ENCODE results near the gene ZCCHC8.
"Not testable (repeated sequence)": the region's sequence is repeated elsewhere in the genome, so short reads cannot be mapped to it uniquely, and the experiment has no call there.

ZCCHC8 gene

DNA sequence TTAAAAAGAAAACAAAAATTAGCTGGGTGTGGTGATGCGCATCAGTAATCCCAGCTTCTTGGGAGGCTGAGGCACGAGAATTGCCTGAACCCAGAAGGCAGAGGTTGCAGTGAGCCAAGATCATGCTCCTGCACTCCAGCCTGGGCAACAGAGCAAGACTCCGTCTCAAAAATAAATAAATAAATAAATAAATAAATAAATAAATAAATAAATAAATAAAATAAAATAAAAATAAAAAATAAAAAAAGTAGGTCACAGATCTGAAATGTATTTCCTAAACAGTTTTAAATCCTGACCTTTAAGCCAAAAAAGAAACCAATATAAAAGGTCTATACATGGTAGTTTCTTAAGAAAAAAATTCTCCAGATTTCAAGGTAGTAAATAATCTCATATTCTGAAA, 12.3 kb upstream of the ZCCHC8 start:
- in situ Hi-C loops (cut with HindIII; ENCODE audit: low sequenced_read_pairs), result not testable (repeated sequence)

- in situ Hi-C loops (cut with HindIII; ENCODE audit: low sequenced_read_pairs), result no loop called here
These were observed 7.4 kb upstream of the ZCCHC8 start for GRCh38 chr12:122508163-122508562.

GRCh38 chr12:122506393-122506938, 5.7 kb upstream of the ZCCHC8 start:
- in situ Hi-C loops (cut with HindIII; ENCODE audit: low sequenced_read_pairs), result no loop called here

DNA sequence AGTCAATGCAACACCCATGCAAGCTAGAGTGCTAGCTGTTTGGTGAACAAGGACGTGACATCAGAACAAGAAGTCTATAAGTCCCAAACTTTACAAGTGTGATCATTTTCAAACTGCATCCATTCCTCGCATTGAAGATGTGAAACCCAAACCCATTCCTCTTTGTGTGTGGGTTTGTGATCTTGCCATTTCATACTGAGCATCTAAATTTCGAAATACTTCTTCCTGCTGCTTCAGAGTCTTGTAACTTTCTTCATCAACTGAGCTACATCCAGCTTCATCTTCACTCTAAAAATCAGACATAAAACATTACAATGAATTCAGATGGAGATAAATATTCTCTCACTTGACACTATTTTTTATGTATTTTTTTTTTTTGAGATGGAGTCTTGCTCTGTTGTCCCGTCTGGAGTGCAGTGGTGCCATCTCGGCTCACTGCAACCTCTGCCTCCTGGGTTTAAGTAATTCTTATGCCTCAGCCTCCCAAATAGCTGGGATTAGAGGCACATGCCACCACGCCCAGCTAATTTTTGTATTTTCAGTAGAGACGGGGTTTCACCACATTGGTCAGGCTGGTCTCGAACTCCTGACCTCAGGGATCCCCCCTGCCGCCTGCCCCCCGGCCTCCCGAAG, 4.8 kb upstream of the ZCCHC8 start:
- in situ Hi-C loops (cut with HindIII; ENCODE audit: low sequenced_read_pairs), result no loop called here

GRCh38 chr12:122503783-122504590, 3.3 kb upstream of the ZCCHC8 start:
- in situ Hi-C loops (cut with HindIII; ENCODE audit: low sequenced_read_pairs), result no loop called here

- in situ Hi-C loops (cut with HindIII; ENCODE audit: low sequenced_read_pairs), result no loop called here
These were observed 2.5 kb upstream of the ZCCHC8 start for GRCh38 chr12:122503147-122503751.

- in situ Hi-C loops (cut with HindIII; ENCODE audit: low sequenced_read_pairs), result no loop called here
These were observed 807 bp upstream of the ZCCHC8 start for GRCh38 chr12:122501489-122501989.

DNA sequence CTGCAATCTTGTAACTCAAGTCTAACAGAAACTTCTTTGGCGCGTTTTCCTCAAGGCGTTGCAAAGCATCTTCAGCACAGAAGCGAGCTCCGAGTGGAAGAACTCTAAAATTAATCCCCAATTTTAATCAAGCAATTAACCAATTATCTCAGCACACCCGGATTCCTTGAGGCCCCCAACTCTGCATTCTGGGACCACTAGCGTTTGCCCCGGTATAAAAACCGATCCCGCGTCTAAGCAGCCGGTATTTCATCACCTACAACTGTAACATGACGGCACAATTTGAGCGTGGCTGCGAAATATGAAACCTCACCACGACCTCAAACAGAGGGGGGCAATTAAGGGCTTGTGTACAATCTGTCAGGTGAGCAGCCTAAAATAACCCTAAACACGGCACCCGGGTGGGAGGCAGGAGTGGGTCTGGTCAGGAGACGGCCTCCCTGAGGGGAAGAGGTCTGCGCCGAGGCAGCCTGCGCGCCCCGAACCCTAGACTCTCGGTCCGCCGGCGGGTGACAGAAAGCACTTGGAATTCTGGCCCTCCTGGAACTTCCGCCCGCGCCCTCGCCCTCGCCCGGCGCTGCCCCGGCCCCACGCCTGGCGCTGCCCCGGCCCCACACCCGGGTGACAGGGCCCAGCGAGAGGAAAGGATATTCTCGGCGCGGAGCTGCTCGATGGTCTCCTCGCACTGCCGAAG, 594 bp downstream of the ZCCHC8 start:
- in situ Hi-C loops (cut with HindIII; ENCODE audit: low sequenced_read_pairs), result no loop called here

GRCh38 chr12:122495258-122495657, 5.5 kb downstream of the ZCCHC8 start:
- in situ Hi-C loops (cut with HindIII; ENCODE audit: low sequenced_read_pairs), result no loop called here

- in situ Hi-C loops (cut with HindIII; ENCODE audit: low sequenced_read_pairs), result not testable (repeated sequence)
These were observed 7.5 kb downstream of the ZCCHC8 start for GRCh38 chr12:122493222-122493621.

GRCh38 chr12:122491991-122492390, 8.7 kb downstream of the ZCCHC8 start:
- in situ Hi-C loops (cut with HindIII; ENCODE audit: low sequenced_read_pairs), result no loop called here

GRCh38 chr12:122489038-122489437, 11.7 kb downstream of the ZCCHC8 start:
- in situ Hi-C loops (cut with HindIII; ENCODE audit: low sequenced_read_pairs), result no loop called here

DNA sequence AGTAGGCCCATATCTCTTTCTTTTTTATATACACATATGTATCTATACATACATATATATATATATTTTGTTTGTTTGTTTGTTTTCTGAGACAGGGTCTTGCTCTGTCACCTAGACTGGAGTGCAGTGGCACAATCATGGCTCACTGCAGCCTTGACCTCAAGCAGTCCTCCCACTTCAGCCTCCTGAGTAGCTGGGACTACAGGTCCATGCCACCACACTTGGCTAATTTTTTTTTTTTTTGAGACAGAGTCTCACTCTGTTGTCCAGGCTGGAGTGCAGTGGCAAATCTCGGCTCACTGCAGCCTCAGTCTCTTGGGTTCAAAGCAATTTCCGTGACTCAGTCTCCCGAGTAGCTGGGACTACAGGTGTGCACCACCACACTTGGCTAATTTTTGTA, 12.9 kb downstream of the ZCCHC8 start:
- in situ Hi-C loops (cut with HindIII; ENCODE audit: low sequenced_read_pairs), result not testable (repeated sequence)

GRCh38 chr12:122486805-122487426, 13.8 kb downstream of the ZCCHC8 start:
- in situ Hi-C loops (cut with HindIII; ENCODE audit: low sequenced_read_pairs), result no loop called here

- in situ Hi-C loops (cut with HindIII; ENCODE audit: low sequenced_read_pairs), result not testable (repeated sequence)
These were observed 14.4 kb downstream of the ZCCHC8 start for GRCh38 chr12:122486360-122486759.

- in situ Hi-C loops (cut with HindIII; ENCODE audit: low sequenced_read_pairs), result not testable (repeated sequence)
These were observed 16.3 kb downstream of the ZCCHC8 start for GRCh38 chr12:122484385-122484784.

GRCh38 chr12:122483969-122484368, 16.8 kb downstream of the ZCCHC8 start:
- in situ Hi-C loops (cut with HindIII; ENCODE audit: low sequenced_read_pairs), result no loop called here

DNA sequence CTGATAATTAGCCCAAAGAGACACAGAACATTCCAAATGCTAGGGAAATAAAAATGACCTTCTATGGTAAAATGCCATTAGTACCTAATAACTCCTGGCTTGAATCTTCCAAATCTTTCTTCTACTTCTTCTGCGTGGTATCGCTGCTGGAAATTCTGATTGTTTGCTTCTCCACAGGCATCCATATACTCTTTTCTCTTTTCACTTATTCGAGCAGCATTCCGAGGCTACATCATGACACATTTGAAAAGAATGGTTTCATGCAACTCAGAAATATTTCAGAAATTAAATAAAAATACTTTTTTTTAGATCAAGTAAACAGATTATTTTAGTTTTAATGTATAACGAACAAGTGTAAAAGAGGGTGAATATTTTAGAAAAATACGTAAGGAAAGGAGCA, 18.9 kb downstream of the ZCCHC8 start:
- in situ Hi-C loops (cut with HindIII; ENCODE audit: low sequenced_read_pairs), result no loop called here

GRCh38 chr12:122480753-122481152, 20.0 kb downstream of the ZCCHC8 start:
- in situ Hi-C loops (cut with HindIII; ENCODE audit: low sequenced_read_pairs), result no loop called here

GRCh38 chr12:122474324-122474716, 26.4 kb downstream of the ZCCHC8 start:
- in situ Hi-C loops (cut with HindIII; ENCODE audit: low sequenced_read_pairs), result no loop called here

Data from DLD1 (cell line).